AG04450 (cell line): ENCODE results near the gene TNFRSF25. TPM values are rescaled to one million over a fixed set of nuclear protein-coding genes. Genes with fewer than 3 reads are reported as not detected.
"Not testable (repeated sequence)": the region's sequence is repeated elsewhere in the genome, so short reads cannot be mapped to it uniquely, and the experiment has no call there.

Experiments used
- CTCF ChIA-PET: fragments of 300-600, 350-600 bp; formaldehyde crosslinking; extraction: SDS; loops from one replicate; lab custom pipeline; 2022; ENCODE audit warnings: antibody characterized with exemption, inconsistent platforms; lab: Charles Lee
- POLR2A ChIA-PET: fragments of 350-600 bp; formaldehyde crosslinking; extraction: SDS; loops from one replicate; lab custom pipeline; 2021; ENCODE audit warnings: antibody characterized with exemption, inconsistent platforms; lab: Yijun Ruan, JAX
- DNase-seq: peaks from one replicate; pipeline ENCODE4 v3.0.0-alpha.2; 2011; ENCODE audit warnings: low read depth, low spot score
- H3K27ac ChIP-seq: one replicate; pipeline ENCODE4 v1.5.1; 2012; ENCODE audit warnings: low read depth, low read length, control low read depth
- H3K27me3 ChIP-seq: one replicate; pipeline ENCODE4 v1.6.0; 2012; ENCODE audit warnings: low read length; ENCODE audit not compliant: control insufficient read depth, insufficient read depth
- H3K4me3 ChIP-seq: 2 replicates; pipeline ENCODE4 v1.5.1; 2011; ENCODE audit warnings: mild to moderate bottlenecking, low read depth, low read length, control low read depth
- H3K9me3 ChIP-seq: 2 replicates; pipeline ENCODE4 v1.5.1; 2012; ENCODE audit warnings: low read length; ENCODE audit not compliant: control insufficient read depth, insufficient read depth
- polyA plus RNA-seq: library from polyadenylated mRNA; depleted of rRNA; stranded (reverse); fragments of >200 nt; gene quantifications from 2 replicates; pipeline ENCODE4 v1.2.3, GENCODE V29; 2011
- TF ChIP-seq, protein P1 (sequence below): IDR thresholded peaks from 2 replicates; pipeline ENCODE4 v1.5.1; 2011; ENCODE audit warnings: low read depth, low read length, control low read depth, inconsistent platforms

The TNFRSF25 gene
- polyA plus RNA-seq, 1 experiment: 2.7 TPM

DNA sequence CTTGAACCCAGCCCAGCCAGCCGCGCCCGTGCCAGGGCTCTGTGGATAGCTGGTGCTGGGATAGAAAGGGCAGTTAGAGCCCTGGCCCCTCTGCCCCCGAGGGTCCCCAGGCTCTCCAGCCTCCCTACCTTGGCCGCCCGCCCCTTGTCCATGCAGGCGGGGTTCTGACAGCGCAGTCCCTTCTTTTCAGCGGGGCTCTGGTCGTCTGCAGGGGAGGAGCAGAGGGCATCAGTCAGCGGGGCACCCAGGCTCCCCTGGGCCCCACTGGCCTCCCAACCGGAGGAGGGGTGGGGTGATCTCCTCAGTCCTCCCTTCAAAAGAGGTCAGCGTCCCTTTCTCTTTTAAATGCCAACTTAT lies 30.4 kb upstream of the TNFRSF25 start:
- TF ChIP-seq, protein P1, sequence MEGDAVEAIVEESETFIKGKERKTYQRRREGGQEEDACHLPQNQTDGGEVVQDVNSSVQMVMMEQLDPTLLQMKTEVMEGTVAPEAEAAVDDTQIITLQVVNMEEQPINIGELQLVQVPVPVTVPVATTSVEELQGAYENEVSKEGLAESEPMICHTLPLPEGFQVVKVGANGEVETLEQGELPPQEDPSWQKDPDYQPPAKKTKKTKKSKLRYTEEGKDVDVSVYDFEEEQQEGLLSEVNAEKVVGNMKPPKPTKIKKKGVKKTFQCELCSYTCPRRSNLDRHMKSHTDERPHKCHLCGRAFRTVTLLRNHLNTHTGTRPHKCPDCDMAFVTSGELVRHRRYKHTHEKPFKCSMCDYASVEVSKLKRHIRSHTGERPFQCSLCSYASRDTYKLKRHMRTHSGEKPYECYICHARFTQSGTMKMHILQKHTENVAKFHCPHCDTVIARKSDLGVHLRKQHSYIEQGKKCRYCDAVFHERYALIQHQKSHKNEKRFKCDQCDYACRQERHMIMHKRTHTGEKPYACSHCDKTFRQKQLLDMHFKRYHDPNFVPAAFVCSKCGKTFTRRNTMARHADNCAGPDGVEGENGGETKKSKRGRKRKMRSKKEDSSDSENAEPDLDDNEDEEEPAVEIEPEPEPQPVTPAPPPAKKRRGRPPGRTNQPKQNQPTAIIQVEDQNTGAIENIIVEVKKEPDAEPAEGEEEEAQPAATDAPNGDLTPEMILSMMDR: no peak
- Histone ChIP-seq H3K27ac (no peak overlapping the region), H3K27me3 (peaks cover 3% of the 10 kb centered on the region), H3K4me3 (peak overlapping the region; percentile 77), H3K9me3 (no peaks in the 10 kb centered on the region; the same call in 1 of the 2 replicates)
- DNase-seq: no peak
- ChIA-PET POLR2A (no interaction called here), CTCF (interaction anchor here (2.3 kb wide), 1 partner anchor 10 kb away, joined by 11 read pairs; no protein-coding TSS in a partner anchor)

DNA sequence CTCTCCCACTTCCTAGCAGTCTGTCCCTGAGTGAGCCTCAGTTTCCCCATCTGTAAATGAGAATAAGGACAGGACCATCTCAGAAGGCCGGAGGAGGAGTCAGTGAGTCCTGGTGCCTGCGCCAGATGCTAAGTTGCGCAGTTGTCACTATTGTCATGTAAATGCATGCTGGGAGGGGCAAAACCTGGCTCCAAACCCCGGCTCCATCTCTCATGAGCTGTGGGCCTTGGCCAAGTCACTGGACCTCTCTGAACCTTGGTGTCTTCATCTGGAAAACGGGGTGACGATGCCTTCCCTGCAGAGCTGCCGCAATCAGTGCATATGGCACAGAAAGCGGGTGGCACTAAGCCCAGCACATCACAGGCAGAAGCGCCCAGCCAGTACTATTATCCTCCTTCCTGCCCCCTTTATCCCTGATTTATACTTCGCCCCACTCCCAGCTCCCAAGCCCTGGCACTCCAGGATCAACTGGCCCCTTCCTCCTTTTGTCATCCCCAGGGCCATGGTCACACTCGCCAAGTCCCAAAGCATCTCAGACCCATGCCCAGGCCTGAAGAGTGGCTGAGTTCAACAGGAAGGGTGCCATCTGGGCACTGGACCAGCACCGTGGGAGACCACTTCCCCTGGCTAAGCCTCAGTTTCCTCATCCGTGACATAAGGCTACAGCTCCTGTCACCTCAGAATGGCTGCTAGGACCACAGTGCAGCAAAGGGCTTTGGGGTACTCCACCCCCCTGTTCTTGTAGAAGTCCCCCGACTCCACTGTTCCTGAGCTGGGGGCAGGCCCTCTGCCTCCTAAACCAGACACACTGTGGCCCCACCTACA lies 29.8 kb upstream of the TNFRSF25 start:
- ChIA-PET POLR2A (no interaction called here), CTCF (interaction anchor here (2.3 kb wide), 1 partner anchor 10 kb away, joined by 11 read pairs; no protein-coding TSS in a partner anchor)
- no peak for DNase-seq
- TF ChIP-seq, protein P1: no peak
- Histone ChIP-seq H3K9me3 (no peaks in the 10 kb centered on the region; the same call in 1 of the 2 replicates), H3K27me3 (no peaks in the 10 kb centered on the region), H3K4me3 (no peak overlapping the region; the same call in 1 of the 2 replicates), H3K27ac (no peak overlapping the region)

DNA sequence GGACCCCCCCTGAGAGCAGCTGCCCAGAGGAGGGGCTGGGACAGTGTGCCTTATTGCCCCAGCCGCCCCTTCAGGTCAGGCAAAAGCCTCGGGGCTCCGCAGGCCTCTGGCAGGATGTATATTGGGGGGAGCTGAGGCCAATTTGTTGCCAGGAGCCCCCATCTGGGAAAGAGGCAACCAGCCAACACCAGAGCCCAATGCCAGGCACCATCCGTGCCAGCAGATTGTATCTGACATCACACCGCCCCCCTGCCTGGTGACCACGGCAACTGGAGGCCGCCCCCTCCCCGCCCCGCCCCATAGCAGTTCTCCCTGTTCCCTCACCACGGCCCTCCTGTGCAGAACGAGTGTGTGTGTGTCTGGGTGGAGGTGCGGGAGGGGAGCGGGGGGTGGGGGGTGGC lies 29.1 kb upstream of the TNFRSF25 start:
- Histone ChIP-seq H3K27ac (no peak overlapping the region), H3K27me3 (no peaks in the 10 kb centered on the region), H3K4me3 (no peak overlapping the region), H3K9me3 (no peaks in the 10 kb centered on the region; the same call in 1 of the 2 replicates)
- CTCF ChIA-PET: interaction anchor here (2.3 kb wide), 1 partner anchor 9 kb away, joined by 11 read pairs; no protein-coding TSS in a partner anchor
- POLR2A ChIA-PET: no interaction called here
- TF ChIP-seq, protein P1: no peak
- DNase-seq: no peak

DNA sequence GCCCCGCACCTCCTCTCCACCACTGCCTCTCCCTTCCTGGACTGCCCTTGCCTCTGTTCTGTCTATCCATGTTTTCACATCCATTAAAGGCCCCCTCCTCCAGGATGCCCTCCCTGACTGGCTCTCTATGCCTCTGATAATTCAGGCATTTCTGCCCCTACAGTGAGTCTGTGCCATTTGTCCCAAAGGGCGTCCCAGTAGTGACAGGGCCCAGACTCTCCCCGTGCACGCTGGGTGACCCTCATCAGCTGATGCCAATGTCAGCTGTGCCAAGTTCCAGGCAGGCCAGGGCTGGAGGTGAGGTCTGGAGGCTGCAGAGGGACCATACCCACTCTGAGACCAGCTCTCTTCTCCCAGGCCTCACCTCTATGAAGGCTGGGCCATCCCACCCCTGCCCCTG lies 28.7 kb upstream of the TNFRSF25 start:
- H3K9me3 ChIP-seq: no peaks in the 10 kb centered on the region; the same call in 1 of the 2 replicates
- no peak overlapping the region for H3K27ac ChIP-seq
- no peaks in the 10 kb centered on the region for H3K27me3 ChIP-seq
- TF ChIP-seq, protein P1: no peak
- no peak overlapping the region for H3K4me3 ChIP-seq
- CTCF ChIA-PET: interaction anchor here (2.3 kb wide), 1 partner anchor 8 kb away, joined by 11 read pairs; no protein-coding TSS in a partner anchor
- no peak for DNase-seq
- POLR2A ChIA-PET: interaction anchor here (0.7 kb wide), 1 partner anchor 83 kb away, joined by 4 read pairs; no protein-coding TSS in a partner anchor

DNA sequence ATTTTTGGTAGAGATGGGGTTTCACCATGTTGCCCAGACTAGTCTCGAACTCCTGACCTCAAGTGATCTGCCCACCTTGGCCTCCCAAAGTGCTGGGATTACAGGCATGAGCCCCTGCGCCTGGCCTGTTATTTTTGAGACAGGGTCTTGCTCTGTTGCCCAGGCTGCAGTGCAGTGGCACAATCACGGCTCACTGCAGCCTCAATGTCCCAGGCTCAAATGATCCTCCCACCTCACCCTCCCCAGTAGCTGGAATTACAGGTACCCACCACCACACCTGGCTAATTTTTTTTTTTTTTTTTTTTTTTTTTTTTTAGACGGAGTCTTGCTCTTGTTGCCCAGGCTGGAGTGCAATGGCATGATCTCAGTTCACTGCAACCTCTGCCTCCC lies 27.9 kb upstream of the TNFRSF25 start:
- H3K27me3 ChIP-seq, H3K27ac ChIP-seq, H3K9me3 ChIP-seq, H3K4me3 ChIP-seq, DNase-seq: not testable (repeated sequence)
- ChIA-PET CTCF (interaction anchor here (0.7 kb wide), 1 partner anchor 248 kb away, joined by 3 read pairs; no protein-coding TSS in a partner anchor), POLR2A (interaction anchor here (0.7 kb wide), 1 partner anchor 84 kb away, joined by 4 read pairs; no protein-coding TSS in a partner anchor)
